ENCODE results near the gene REPIN1.

- no peak for TF ChIP-seq CTCF (IDR thresholded peaks at IDR 0.05)
- TF ChIP-seq POLR2A (IDR thresholded peaks at IDR 0.05), result no peak
Observed at GRCh38 chr7:150365194-150365593, 3.4 kb upstream of the REPIN1 start.
